ENCODE data around the gene ARID3A.

- TF ChIP-seq CTCF (IDR thresholded peaks at IDR 0.05) (no peak), POLR2AphosphoS5 (IDR thresholded peaks at IDR 0.05; ENCODE audit: low read depth, low read length) (no peak), TCF7L2 (IDR thresholded peaks at IDR 0.05; ENCODE audit: low read depth, low read length) (no peak), REST (IDR thresholded peaks at IDR 0.05; ENCODE audit: insufficient read depth in 1 of 2, low read depth in 2 of 2, low read length in 1 of 2) (no peak)
Measured at GRCh38 chr19:896999-897398, 28.8 kb upstream of the ARID3A start.

Measured in Panc1 (cell line).